Activated CD8-positive, alpha-beta memory T cell treated with anti-CD3 and anti-CD28 coated beads for 48 hours (primary cell): ENCODE results near the gene CLTB.

ENCODE experiments used
- DNase-seq, 3 experiments: peaks; one replicate each; pipeline ENCODE4 v3.0.0-alpha.2; 2020; ENCODE audit warnings: low read depth in 2 of 3, low spot score in 2 of 3

The CLTB gene

GRCh38 chr5:176383961-176384360 is 32.4 kb downstream of the CLTB start:
- no peak for DNase-seq

- no peak for DNase-seq
Observed at GRCh38 chr5:176383248-176383905, 33.0 kb downstream of the CLTB start.

- DNase-seq = no peak
Observed at GRCh38 chr5:176382721-176383120, 33.6 kb downstream of the CLTB start.

- no peak for DNase-seq
Observed at GRCh38 chr5:176381979-176382378, 34.4 kb downstream of the CLTB start.

- DNase-seq = no peak
Observed at GRCh38 chr5:176381423-176381822, 34.9 kb downstream of the CLTB start.

- no peak for DNase-seq
Observed at GRCh38 chr5:176379881-176380280, 36.5 kb downstream of the CLTB start.

GRCh38 chr5:176373100-176373818 is 43.1 kb downstream of the CLTB start:
- no peak for DNase-seq

GRCh38 chr5:176371621-176372539 is 44.5 kb downstream of the CLTB start:
- DNase-seq = no peak

- DNase-seq = no peak
Observed at GRCh38 chr5:176369934-176370711, 46.2 kb downstream of the CLTB start.

- DNase-seq = no peak
Observed at GRCh38 chr5:176368726-176369125, 47.6 kb downstream of the CLTB start.

GRCh38 chr5:176366232-176366894 is 50.0 kb downstream of the CLTB start:
- no peak for DNase-seq

- DNase-seq = peak in 1 of 3 experiments; percentile 44
Observed at GRCh38 chr5:176365351-176366231, 50.7 kb downstream of the CLTB start, which contains the start of gene ARL10. Gene ARL10, plus strand, starts transcription at chr5:176365487. Its CDS starts 77 bp downstream, at chr5:176365564.

- DNase-seq = peak in 1 of 3 experiments; percentile 47
Observed at GRCh38 chr5:176364765-176365350, 51.5 kb downstream of the CLTB start.

- no peak for DNase-seq
Observed at GRCh38 chr5:176362233-176362490, 54.2 kb downstream of the CLTB start.

GRCh38 chr5:176361437-176362232 is 54.7 kb downstream of the CLTB start, which contains the start of gene KIAA1191:
Gene KIAA1191, minus strand, starts transcription at chr5:176361764. Its CDS starts 2,256 bp downstream, at chr5:176359508.
- DNase-seq = peak; percentile 64 to 80 (median 78)

GRCh38 chr5:176360894-176361436 is 55.4 kb downstream of the CLTB start:
- DNase-seq = no peak

GRCh38 chr5:176359658-176360057 is 56.7 kb downstream of the CLTB start:
- no peak for DNase-seq

- DNase-seq = no peak
Observed at GRCh38 chr5:176356179-176356566, 60.2 kb downstream of the CLTB start.
